PFSK-1 (cell line): ENCODE data around the gene CCDC183.

ENCODE experiments used
- FOXP2 ChIP-seq: optimal IDR thresholded peaks from 2 replicates; pipeline ENCODE3; 2011; ENCODE audit warnings: borderline replicate concordance, control low read depth, inconsistent platforms; ENCODE audit not compliant: insufficient read depth; ENCODE audit errors: extremely low read length, extremely low read depth
- POLR2AphosphoS5 ChIP-seq: IDR thresholded peaks from 2 replicates; pipeline ENCODE4 v1.6.1; 2012; ENCODE audit warnings: low read depth, mild to moderate bottlenecking, control low read depth, low read length, moderate library complexity
- SIN3A ChIP-seq: IDR thresholded peaks from 2 replicates; pipeline ENCODE4 v1.6.1; 2012; ENCODE audit warnings: mild to moderate bottlenecking, low read length, moderate library complexity, borderline replicate concordance; ENCODE audit not compliant: insufficient read depth
- TF ChIP-seq, protein P1 (sequence below), 2 experiments: IDR thresholded peaks; 2 replicates each; pipeline versions ENCODE4 v1.6.1 to v1.8.0; 2011 to 2012; ENCODE audit warnings: low read depth in 2 of 2, low read length in 2 of 2, control low read depth in 1 of 2, inconsistent platforms in 1 of 2, mild to moderate bottlenecking in 1 of 2, moderate library complexity in 1 of 2; ENCODE audit not compliant: insufficient read depth in 1 of 2

DNA sequence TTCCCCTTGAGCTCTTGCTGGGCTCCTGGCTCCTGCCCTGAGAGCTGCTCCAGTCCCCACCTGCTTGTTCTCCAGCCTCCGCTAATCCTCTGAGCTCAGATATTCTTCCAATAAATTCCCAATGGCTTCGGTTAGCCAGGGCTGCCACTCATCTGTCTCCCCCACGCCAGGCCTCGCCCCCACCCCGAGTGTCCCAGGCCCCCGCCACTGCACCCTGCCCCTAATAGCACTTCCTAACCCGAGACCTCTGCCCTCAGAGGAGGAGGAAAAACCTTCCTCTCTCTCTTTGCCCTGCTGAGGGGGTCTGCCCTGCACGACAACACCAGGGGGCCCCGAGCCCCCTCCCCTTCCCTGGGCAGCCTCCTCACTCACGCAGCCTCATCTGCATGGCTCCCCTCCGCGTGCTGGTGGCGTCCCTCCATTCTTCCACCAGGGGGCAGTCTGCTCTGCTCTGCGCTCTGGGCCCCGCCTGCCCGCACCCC is 26.4 kb upstream of the CCDC183 start:
- TF ChIP-seq, protein P1, sequence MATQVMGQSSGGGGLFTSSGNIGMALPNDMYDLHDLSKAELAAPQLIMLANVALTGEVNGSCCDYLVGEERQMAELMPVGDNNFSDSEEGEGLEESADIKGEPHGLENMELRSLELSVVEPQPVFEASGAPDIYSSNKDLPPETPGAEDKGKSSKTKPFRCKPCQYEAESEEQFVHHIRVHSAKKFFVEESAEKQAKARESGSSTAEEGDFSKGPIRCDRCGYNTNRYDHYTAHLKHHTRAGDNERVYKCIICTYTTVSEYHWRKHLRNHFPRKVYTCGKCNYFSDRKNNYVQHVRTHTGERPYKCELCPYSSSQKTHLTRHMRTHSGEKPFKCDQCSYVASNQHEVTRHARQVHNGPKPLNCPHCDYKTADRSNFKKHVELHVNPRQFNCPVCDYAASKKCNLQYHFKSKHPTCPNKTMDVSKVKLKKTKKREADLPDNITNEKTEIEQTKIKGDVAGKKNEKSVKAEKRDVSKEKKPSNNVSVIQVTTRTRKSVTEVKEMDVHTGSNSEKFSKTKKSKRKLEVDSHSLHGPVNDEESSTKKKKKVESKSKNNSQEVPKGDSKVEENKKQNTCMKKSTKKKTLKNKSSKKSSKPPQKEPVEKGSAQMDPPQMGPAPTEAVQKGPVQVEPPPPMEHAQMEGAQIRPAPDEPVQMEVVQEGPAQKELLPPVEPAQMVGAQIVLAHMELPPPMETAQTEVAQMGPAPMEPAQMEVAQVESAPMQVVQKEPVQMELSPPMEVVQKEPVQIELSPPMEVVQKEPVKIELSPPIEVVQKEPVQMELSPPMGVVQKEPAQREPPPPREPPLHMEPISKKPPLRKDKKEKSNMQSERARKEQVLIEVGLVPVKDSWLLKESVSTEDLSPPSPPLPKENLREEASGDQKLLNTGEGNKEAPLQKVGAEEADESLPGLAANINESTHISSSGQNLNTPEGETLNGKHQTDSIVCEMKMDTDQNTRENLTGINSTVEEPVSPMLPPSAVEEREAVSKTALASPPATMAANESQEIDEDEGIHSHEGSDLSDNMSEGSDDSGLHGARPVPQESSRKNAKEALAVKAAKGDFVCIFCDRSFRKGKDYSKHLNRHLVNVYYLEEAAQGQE (IDR thresholded peaks at IDR 0.05; ENCODE audit: insufficient read depth in 1 of 2, low read depth in 2 of 2, low read length in 2 of 2), result no peak
- TF ChIP-seq SIN3A (no peak), FOXP2 (peak; percentile 9), POLR2AphosphoS5 (no peak)
